Left kidney (tissue), 2 donors: ENCODE data around the gene STIM1. TPM values are rescaled to one million over a fixed set of nuclear protein-coding genes. Genes with fewer than 3 reads are reported as not detected.

Experiments
- DNase-seq: peaks from one replicate; pipeline ENCODE4 v3.0.0-alpha.2; 2013
- polyA plus RNA-seq: library from polyadenylated mRNA; unstranded; fragments of 120-200 nt; gene quantifications from one replicate; pipeline ENCODE4 v1.2.1, GENCODE V29; 2013; ENCODE audit not compliant: insufficient read length

The STIM1 gene
- polyA plus RNA-seq, 1 donor: 37.1 TPM

GRCh38 chr11:4065601-4066377, 210.3 kb downstream of the STIM1 start:
- no peak for DNase-seq

- DNase-seq: no peak
Observed at GRCh38 chr11:4066910-4067309, 211.4 kb downstream of the STIM1 start.

- DNase-seq: no peak
Observed at GRCh38 chr11:4068962-4069361, 213.5 kb downstream of the STIM1 start.

- DNase-seq: no peak
Observed at GRCh38 chr11:4071325-4071724, 215.9 kb downstream of the STIM1 start.

GRCh38 chr11:4071914-4072313, 216.4 kb downstream of the STIM1 start:
- DNase-seq: peak; percentile 17

GRCh38 chr11:4072668-4073285, 217.3 kb downstream of the STIM1 start:
- peak; percentile 83 for DNase-seq

GRCh38 chr11:4074266-4074665, 218.8 kb downstream of the STIM1 start:
- no peak for DNase-seq

- no peak for DNase-seq
Observed at GRCh38 chr11:4076774-4077173, 221.3 kb downstream of the STIM1 start.

GRCh38 chr11:4083198-4083597, 227.7 kb downstream of the STIM1 start:
- no peak for DNase-seq

- peak; percentile 20 for DNase-seq
Observed at GRCh38 chr11:4084406-4085125, 229.1 kb downstream of the STIM1 start.

- DNase-seq: no peak
Observed at GRCh38 chr11:4085575-4085974, 230.1 kb downstream of the STIM1 start.

- no peak for DNase-seq
Observed at GRCh38 chr11:4086575-4087353, 231.3 kb downstream of the STIM1 start.

- DNase-seq: no peak
Observed at GRCh38 chr11:4087551-4087950, 232.1 kb downstream of the STIM1 start.

- DNase-seq: no peak
Observed at GRCh38 chr11:4090258-4090657, 234.8 kb downstream of the STIM1 start.

GRCh38 chr11:4092026-4092425, 236.6 kb downstream of the STIM1 start:
- DNase-seq: no peak

- no peak for DNase-seq
Observed at GRCh38 chr11:4093519-4094347, 238.3 kb downstream of the STIM1 start.

- peak; percentile 97 for DNase-seq
Observed at GRCh38 chr11:4094348-4095291, 239.2 kb downstream of the STIM1 start, which contains the start of gene RRM1. RRM1 (plus strand) TSS chr11:4094799; CDS start chr11:4095013, 214 bp downstream.

- DNase-seq: peak; percentile 15
Observed at GRCh38 chr11:4095509-4096230, 240.2 kb downstream of the STIM1 start.

- no peak for DNase-seq
Observed at GRCh38 chr11:4098026-4098621, 242.7 kb downstream of the STIM1 start.
